GM21619 (cell line): ENCODE measurements around the gene TPH1.
"Not testable (repeated sequence)": the region's sequence is repeated elsewhere in the genome, so short reads cannot be mapped to it uniquely, and the experiment has no call there.

ENCODE experiments used
- ATAC-seq: cut with Tn5 transposase; IDR thresholded peaks from one replicate; pipeline ENCODE4 v1.9.1; 2021; ENCODE audit not compliant: unreplicated experiment

TPH1 gene

GRCh38 chr11:18022419-18022818 is 23.6 kb downstream of the TPH1 start:
- ATAC-seq: no peak

GRCh38 chr11:18019650-18020049 is 26.4 kb downstream of the TPH1 start:
- no peak for ATAC-seq

- no peak for ATAC-seq
These were observed 29.3 kb downstream of the TPH1 start for GRCh38 chr11:18016789-18017188.

GRCh38 chr11:18014876-18015275 is 31.2 kb downstream of the TPH1 start:
- ATAC-seq: no peak

GRCh38 chr11:18013790-18014507 is 32.1 kb downstream of the TPH1 start:
- ATAC-seq: no peak

- ATAC-seq: peak; percentile 90
These were observed 32.9 kb downstream of the TPH1 start, which contains the start of gene SERGEF for GRCh38 chr11:18012906-18013781. TSS of gene SERGEF (minus strand) at chr11:18013047. CDS start at chr11:18013010, 37 bp downstream.

GRCh38 chr11:18012122-18012905 is 33.8 kb downstream of the TPH1 start:
- peak; percentile 10 for ATAC-seq

GRCh38 chr11:18011633-18012032 is 34.4 kb downstream of the TPH1 start:
- no peak for ATAC-seq

GRCh38 chr11:18010977-18011586 is 35.0 kb downstream of the TPH1 start:
- ATAC-seq: no peak

- no peak for ATAC-seq
These were observed 35.9 kb downstream of the TPH1 start for GRCh38 chr11:18010121-18010670.

GRCh38 chr11:18005376-18006129 is 40.5 kb downstream of the TPH1 start:
- no peak for ATAC-seq

- ATAC-seq: no peak
These were observed 44.9 kb downstream of the TPH1 start for GRCh38 chr11:18001191-18001590.

- peak; percentile 91 for ATAC-seq
These were observed 45.3 kb downstream of the TPH1 start for GRCh38 chr11:18000760-18001159.

GRCh38 chr11:18000128-18000527 is 45.9 kb downstream of the TPH1 start:
- not testable (repeated sequence) for ATAC-seq
